Endothelial cell (in vitro differentiated cells): ENCODE data around the gene AFG1L. TPM values are rescaled to one million over a fixed set of nuclear protein-coding genes. Genes with fewer than 3 reads are reported as not detected.

ENCODE experiments used
- DNase-seq: peaks from one replicate; pipeline ENCODE4 v3.0.0; 2021; ENCODE audit warnings: low spot score
- H3K27ac Mint-ChIP-seq: one replicate; pipeline ENCODE4 v1.8.0; 2021; ENCODE audit warnings: mixed read lengths, inconsistent platforms; ENCODE audit not compliant: unreplicated experiment
- H3K27me3 Mint-ChIP-seq: one replicate; pipeline ENCODE4 v1.8.0; 2021; ENCODE audit warnings: mild to moderate bottlenecking, moderate library complexity, mixed read lengths, inconsistent platforms; ENCODE audit not compliant: unreplicated experiment
- H3K36me3 Mint-ChIP-seq: one replicate; pipeline ENCODE4 v1.8.0; 2021; ENCODE audit warnings: mild to moderate bottlenecking, low read depth, mixed read lengths, inconsistent platforms; ENCODE audit not compliant: unreplicated experiment
- H3K4me1 Mint-ChIP-seq: one replicate; pipeline ENCODE4 v1.8.0; 2021; ENCODE audit warnings: mild to moderate bottlenecking, mixed read lengths, inconsistent platforms; ENCODE audit not compliant: unreplicated experiment
- H3K4me3 Mint-ChIP-seq: one replicate; pipeline ENCODE4 v1.8.0; 2021; ENCODE audit warnings: mild to moderate bottlenecking, mixed read lengths, inconsistent platforms; ENCODE audit not compliant: unreplicated experiment
- H3K9me3 Mint-ChIP-seq: one replicate; pipeline ENCODE4 v1.8.0; 2021; ENCODE audit warnings: mixed read lengths, inconsistent platforms; ENCODE audit not compliant: unreplicated experiment
- CTCF ChIP-seq: fragments of 200-600 bp; sonication (generic); IDR thresholded peaks from one replicate; pipeline ENCODE4 v1.5.0; 2021; ENCODE audit warnings: antibody characterized with exemption; ENCODE audit not compliant: unreplicated experiment
- total RNA-seq: library from RNA; stranded (reverse); fragmentation: NEBNext Ultra II Directional; extraction: Animal tissue kit (Norgen Biotek cat#: 25700); gene quantifications from one replicate; pipeline ENCODE4 v1.2.1, GENCODE V29; 2021; ENCODE audit not compliant: unreplicated experiment

Gene AFG1L
- total RNA-seq, 1 donor from 2014 or later: 5.7 TPM

DNA sequence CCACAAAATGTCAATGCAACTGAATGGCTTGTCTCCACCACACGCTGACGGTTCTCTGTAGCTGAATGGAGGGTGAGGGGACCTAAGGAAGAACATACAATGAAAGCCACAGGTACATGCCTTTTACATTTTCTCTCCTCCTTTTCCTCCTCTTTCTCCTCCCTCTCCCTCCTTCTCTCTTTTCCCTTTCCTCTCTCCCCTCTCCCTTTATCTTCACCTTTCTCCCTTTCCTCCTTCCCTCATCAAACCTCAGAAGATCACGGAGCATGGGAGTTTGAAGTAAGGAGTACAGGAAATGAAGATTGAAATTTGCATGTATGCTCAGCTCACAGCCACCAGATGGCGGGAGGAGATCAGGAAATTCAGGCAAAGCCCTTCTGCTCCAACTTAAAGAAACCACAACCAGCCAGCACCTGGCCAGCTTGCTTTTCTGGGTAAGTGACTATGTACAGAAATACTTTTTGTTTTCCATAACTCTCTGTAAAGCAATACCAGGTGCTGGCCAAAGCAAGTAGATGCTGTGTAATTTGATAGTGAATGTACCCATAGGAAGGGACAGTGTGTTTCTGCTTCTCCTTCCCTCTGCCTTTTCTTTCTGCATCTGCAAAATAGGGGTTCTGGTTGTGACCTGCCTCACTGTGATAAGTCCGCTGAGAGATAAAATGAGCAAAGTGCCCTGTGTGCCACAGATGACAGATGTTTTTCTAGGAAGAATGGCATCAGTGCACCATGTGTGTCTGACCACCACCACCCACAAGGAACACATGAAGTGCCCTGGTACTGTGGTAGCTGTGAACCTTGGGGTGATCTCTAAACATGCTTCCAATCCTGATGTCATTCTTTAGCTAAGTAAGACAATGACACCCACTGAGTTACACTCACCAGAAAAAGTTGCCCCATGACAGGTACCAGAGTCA, 247.2 kb downstream of the AFG1L start:
- peak; percentile 69 for DNase-seq
- peaks cover under 1% of the 10 kb centered on the region for H3K27me3 Mint-ChIP-seq
- no peak overlapping the region for H3K27ac Mint-ChIP-seq
- no peaks in the 10 kb centered on the region for H3K9me3 Mint-ChIP-seq
- TF ChIP-seq CTCF: peak; percentile 90
- H3K4me1 Mint-ChIP-seq: no peaks in the 10 kb centered on the region
- H3K4me3 Mint-ChIP-seq: no peak overlapping the region
- H3K36me3 Mint-ChIP-seq: no peaks in the 10 kb centered on the region

GRCh38 chr6:108543175-108543940, 248.5 kb downstream of the AFG1L start:
- no peaks in the 10 kb centered on the region for H3K36me3 Mint-ChIP-seq
- H3K9me3 Mint-ChIP-seq: no peaks in the 10 kb centered on the region
- no peaks in the 10 kb centered on the region for H3K4me1 Mint-ChIP-seq

DNA sequence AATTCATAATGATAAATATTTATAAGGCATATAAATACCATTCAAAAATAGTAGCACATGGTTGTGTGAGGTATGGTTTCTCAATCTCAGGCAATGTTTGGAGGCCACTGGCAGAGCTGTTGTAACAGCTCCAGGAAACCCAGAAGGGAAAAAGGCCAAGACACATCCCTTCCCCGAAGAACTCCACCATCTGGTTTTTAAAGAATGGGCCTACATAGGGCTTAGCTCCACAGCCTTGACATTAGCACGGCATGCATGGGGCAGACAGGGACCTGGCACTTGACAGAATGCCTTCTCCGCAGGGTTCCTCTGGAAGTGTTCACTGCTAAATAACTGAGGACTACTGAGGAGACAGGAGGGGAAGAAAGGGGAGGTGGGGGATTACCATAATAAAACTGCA, 249.8 kb downstream of the AFG1L start:
- Mint-ChIP-seq H3K4me1 (no peaks in the 10 kb centered on the region), H3K27me3 (peaks cover 2% of the 10 kb centered on the region), H3K27ac (no peak overlapping the region), H3K4me3 (no peak overlapping the region), H3K36me3 (no peaks in the 10 kb centered on the region), H3K9me3 (no peaks in the 10 kb centered on the region)
- no peak for TF ChIP-seq CTCF
- DNase-seq: no peak

More at GRCh38 chr6:108543175-108543940, 248.5 kb downstream of the AFG1L start:
- DNase-seq: no peak
- Mint-ChIP-seq H3K27ac (no peak overlapping the region), H3K27me3 (peaks cover 2% of the 10 kb centered on the region), H3K4me3 (no peak overlapping the region)
- TF ChIP-seq CTCF: no peak

DNA sequence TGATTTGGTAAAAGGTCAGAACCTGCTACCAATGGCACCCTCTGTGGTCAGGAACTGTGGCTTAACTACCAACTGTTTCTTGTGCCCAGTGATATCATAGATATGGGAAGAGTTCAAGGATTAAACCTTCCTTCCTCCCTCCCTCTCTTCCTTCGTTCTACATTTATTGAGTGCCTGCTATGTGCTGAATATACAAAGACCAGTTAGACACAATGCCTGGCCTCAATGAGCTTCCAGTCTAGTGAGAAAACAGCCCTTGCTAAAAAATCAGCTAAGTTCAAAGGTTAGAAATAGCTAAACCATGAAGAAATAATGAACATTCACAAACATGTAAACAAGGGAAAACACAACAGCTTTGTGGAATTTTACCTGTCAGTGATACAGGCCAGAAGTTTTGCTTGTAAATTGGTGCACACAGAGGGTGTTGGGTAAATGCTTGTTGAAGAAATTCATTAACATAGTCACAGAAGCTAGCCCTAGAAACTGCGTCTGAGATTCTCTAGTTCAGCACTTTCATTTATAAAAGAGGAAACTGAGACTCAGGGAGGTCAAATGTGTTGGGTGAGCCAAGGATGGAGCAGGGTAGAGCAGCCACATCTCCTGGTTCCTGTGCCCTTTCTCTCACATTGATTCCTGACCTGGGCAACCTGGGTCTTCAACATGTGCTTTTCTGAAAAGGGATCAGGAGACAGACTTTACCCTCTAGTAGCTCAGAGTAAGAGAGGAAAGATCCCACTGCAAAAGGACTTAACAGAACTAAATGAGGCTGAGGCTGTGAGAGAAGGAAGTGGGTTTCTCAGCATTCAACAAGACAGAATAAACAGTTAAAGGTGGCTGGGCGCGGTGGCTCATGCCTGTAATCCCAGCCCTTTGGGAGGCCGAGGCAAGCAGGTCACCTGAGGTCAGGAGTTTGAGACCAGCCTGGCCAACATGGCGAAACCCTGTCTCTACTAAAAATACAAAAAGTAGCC, 251.5 kb downstream of the AFG1L start:
- Mint-ChIP-seq H3K27ac (no peak overlapping the region), H3K4me1 (no peaks in the 10 kb centered on the region), H3K36me3 (no peaks in the 10 kb centered on the region), H3K9me3 (no peaks in the 10 kb centered on the region), H3K4me3 (no peak overlapping the region), H3K27me3 (peaks cover 2% of the 10 kb centered on the region)
- no peak for DNase-seq
- no peak for TF ChIP-seq CTCF
